ENCODE results near the gene ANKS3.

ANKS3 gene

DNA sequence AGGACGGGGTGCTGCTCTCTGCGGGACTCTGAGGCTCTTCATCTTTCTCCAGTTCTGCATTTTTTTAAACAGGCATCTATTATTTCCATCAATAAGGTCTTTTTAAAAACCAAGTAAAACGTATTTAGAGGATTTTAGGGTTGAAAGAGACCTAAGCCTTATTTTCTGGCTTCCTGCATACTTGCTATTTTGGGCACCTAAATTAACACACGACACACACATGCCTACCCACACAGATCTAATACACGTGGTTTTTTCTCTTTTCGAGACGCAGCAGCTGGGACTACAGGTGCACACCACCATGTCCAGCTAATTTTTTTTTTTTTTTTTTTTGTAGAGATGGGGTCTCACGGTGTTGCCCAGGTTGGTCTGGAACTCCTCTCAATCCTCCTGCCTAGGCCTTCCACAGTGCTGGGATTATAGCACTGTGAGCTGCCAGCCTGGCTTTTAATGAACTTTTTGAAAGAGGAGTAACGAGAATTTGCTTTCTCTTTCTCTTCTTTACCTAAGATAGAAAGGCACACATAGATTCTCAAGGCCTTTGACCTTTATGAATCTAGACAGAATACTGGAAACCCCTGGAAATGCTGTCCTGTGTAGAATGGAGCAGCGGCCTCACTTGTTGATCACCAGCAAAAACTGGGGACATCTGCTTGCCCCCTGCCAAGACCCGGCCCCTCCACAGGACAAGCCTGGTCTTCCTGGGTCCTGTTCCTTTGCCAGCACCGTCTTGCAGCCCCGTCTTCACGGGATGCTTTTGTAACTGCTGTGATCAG, 14.0 kb upstream of the ANKS3 start:
- H2BK120ac ChIP-seq (ENCODE audit: low read depth, low read length) = no peak overlapping the region
- no peak overlapping the region for H2BK15ac ChIP-seq (ENCODE audit: low read length)
- H2AK5ac ChIP-seq (ENCODE audit: low read depth, low read length) = peak overlapping the region; percentile 69
- H2BK12ac ChIP-seq (ENCODE audit: low read length) = no peak overlapping the region
- H4K91ac ChIP-seq (ENCODE audit: low read depth, low read length, poor library complexity) = no peak overlapping the region
- H3K36me3 ChIP-seq (replicated peaks in 1 of 2; ENCODE audit: control insufficient read depth in 2 of 2, insufficient read depth in 2 of 2, low read length in 2 of 2) = peaks cover 16 to 29% of the 10 kb centered on the region in 2 donors
- H4K8ac ChIP-seq (ENCODE audit: low read depth, low read length) = no peak overlapping the region
- H3K4ac ChIP-seq (ENCODE audit: low read length) = no peak overlapping the region
- peak overlapping the region; percentile 12 for H3K9ac ChIP-seq (ENCODE audit: low read depth, low read length, poor library complexity)
- H3K18ac ChIP-seq (ENCODE audit: low read length) = no peak overlapping the region
- peak overlapping the region; percentile 49 for H2BK5ac ChIP-seq (ENCODE audit: low read length)
- H3K14ac ChIP-seq (ENCODE audit: low read length) = no peak overlapping the region
- H3K27ac ChIP-seq (replicated peaks; ENCODE audit: low read length) = no peak overlapping the region
- H3K9me3 ChIP-seq (replicated peaks in 1 of 2; ENCODE audit: control insufficient read depth in 2 of 2, insufficient read depth in 1 of 2, low read depth in 1 of 2, low read length in 2 of 2) = no peaks in the 10 kb centered on the region
- H3K4me2 ChIP-seq (ENCODE audit: insufficient read depth, low read length, poor library complexity, severe bottlenecking) = no peak overlapping the region
- no CpG with 5 or more reads among the region's 14 CpGs for WGBS, 2 donors (ENCODE audit: extremely low coverage in 2 of 2, insufficient read length in 2 of 2, insufficient replicate concordance in 1 of 2)
- no peak for DNase-seq (ENCODE audit: low spot score)
- no peaks in the 10 kb centered on the region for H3K79me1 ChIP-seq (ENCODE audit: low read depth, low read length)
- no peaks in the 10 kb centered on the region for H3K27me3 ChIP-seq (ENCODE audit: control insufficient read depth in 3 of 3, insufficient read depth in 3 of 3, low read depth in 1 of 3, low read length in 3 of 3)
- no peak overlapping the region for H3K4me3 ChIP-seq (ENCODE audit: low read length in 2 of 2)
- H3K23ac ChIP-seq (ENCODE audit: low read depth, low read length, poor library complexity) = peak overlapping the region; percentile 30
- no peak overlapping the region for H2AFZ ChIP-seq (ENCODE audit: low read length)
- H3K4me1 ChIP-seq (ENCODE audit: control insufficient read depth in 2 of 2, insufficient read depth in 1 of 2, low read depth in 1 of 2, low read length in 2 of 2) = peaks cover 0 to 7% of the 10 kb centered on the region in 2 donors

DNA sequence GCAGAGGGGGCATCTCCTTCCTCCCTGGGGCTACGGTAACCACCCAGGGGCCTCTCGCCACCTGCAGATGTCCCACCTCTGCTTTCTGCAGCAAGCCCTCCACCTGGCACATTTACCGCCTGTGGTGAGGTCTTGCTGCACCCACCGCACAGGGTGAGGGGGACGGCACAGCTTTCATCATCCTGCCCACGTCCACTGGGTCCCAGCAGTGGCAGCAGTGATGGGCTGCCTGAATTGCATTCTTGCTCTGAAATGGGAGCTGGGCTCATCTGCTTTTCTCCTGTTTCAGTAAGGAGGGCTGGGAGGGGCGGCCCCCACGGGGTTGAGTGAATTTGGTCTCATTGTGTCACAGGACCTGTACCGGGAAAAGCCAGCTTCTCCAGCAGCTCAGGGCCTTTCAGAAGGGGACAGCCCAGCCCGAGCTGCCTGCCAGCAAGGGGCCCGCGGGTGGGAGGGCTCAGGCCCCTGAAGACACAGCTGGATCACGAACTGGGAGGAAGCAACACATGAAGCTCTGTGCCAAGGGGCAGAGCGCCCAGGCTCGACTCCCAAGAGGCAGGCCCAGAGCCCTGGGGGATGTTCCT, 13.0 kb upstream of the ANKS3 start:
- Histone ChIP-seq H4K8ac (ENCODE audit: low read depth, low read length) (no peak overlapping the region), H2BK15ac (ENCODE audit: low read length) (no peak overlapping the region), H3K4me3 (ENCODE audit: low read length in 2 of 2) (no peak overlapping the region), H3K4me2 (ENCODE audit: insufficient read depth, low read length, poor library complexity, severe bottlenecking) (no peak overlapping the region), H3K27me3 (ENCODE audit: control insufficient read depth in 3 of 3, insufficient read depth in 3 of 3, low read depth in 1 of 3, low read length in 3 of 3) (no peaks in the 10 kb centered on the region), H3K36me3 (replicated peaks in 1 of 2; ENCODE audit: control insufficient read depth in 2 of 2, insufficient read depth in 2 of 2, low read length in 2 of 2) (peaks cover 11 to 19% of the 10 kb centered on the region in 2 donors), H3K9me3 (replicated peaks in 1 of 2; ENCODE audit: control insufficient read depth in 2 of 2, insufficient read depth in 1 of 2, low read depth in 1 of 2, low read length in 2 of 2) (no peaks in the 10 kb centered on the region), H3K27ac (replicated peaks; ENCODE audit: low read length) (peak overlapping the region; percentile 22), H2AFZ (ENCODE audit: low read length) (no peak overlapping the region), H4K91ac (ENCODE audit: low read depth, low read length, poor library complexity) (no peak overlapping the region), H3K79me1 (ENCODE audit: low read depth, low read length) (no peaks in the 10 kb centered on the region), H2BK5ac (ENCODE audit: low read length) (no peak overlapping the region), H3K23ac (ENCODE audit: low read depth, low read length, poor library complexity) (peak overlapping the region; percentile 87), H3K18ac (ENCODE audit: low read length) (no peak overlapping the region), H3K4me1 (ENCODE audit: control insufficient read depth in 2 of 2, insufficient read depth in 1 of 2, low read depth in 1 of 2, low read length in 2 of 2) (peaks cover 0 to 7% of the 10 kb centered on the region in 2 donors), H2AK5ac (ENCODE audit: low read depth, low read length) (peak overlapping the region; percentile 78), H3K14ac (ENCODE audit: low read length) (no peak overlapping the region), H3K4ac (ENCODE audit: low read length) (no peak overlapping the region), H2BK120ac (ENCODE audit: low read depth, low read length) (no peak overlapping the region), H2BK12ac (ENCODE audit: low read length) (peak overlapping the region; percentile 19), H3K9ac (ENCODE audit: low read depth, low read length, poor library complexity) (peak overlapping the region; percentile 80)
- no peak for DNase-seq (ENCODE audit: low spot score)
- no CpG with 5 or more reads among the region's 15 CpGs for WGBS, 2 donors (ENCODE audit: extremely low coverage in 2 of 2, insufficient read length in 2 of 2, insufficient replicate concordance in 1 of 2)

DNA sequence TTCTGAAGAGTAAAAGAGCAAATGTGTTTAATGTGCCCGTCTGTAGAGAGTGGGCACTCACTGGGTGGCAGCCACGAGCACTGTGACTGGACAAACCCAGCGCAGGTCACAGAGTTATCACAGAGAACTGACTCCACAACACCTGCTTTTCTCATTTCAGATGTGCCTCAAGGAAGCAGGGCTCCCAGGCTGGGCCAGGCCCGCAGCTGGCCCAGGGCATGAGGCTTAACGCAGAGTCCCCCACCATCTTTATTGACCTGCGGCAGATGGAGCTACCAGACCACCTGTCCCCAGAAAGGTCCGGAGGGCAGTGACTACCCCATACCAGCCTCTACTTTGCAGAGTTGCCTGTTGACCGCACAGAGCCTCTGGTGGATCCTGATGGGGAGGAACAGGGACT, 12.1 kb upstream of the ANKS3 start:
- no peak for DNase-seq (ENCODE audit: low spot score)
- no CpG with 5 or more reads among the region's 8 CpGs for WGBS, 2 donors (ENCODE audit: extremely low coverage in 2 of 2, insufficient read length in 2 of 2, insufficient replicate concordance in 1 of 2)
- H4K8ac ChIP-seq (ENCODE audit: low read depth, low read length) = no peak overlapping the region

DNA sequence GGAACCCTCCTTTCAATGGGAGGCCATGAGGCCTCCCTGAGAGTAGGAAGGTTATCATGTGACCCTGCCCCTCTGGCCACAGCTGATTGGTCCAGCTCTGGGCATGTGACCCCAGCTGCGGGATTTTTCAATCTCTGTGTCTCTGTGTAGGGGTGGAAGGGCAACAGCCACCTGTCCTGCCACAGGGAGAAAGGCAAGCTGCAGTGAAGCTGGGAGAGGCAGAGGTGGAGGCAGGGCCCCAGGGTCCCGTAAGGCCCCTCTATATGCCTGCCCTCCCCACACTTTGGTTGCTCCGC, 11.2 kb upstream of the ANKS3 start:
- Histone ChIP-seq H2AFZ (ENCODE audit: low read length) (peak overlapping the region; percentile 11), H4K8ac (ENCODE audit: low read depth, low read length) (no peak overlapping the region), H3K4ac (ENCODE audit: low read length) (no peak overlapping the region), H3K14ac (ENCODE audit: low read length) (no peak overlapping the region), H2AK5ac (ENCODE audit: low read depth, low read length) (no peak overlapping the region), H2BK5ac (ENCODE audit: low read length) (no peak overlapping the region), H2BK12ac (ENCODE audit: low read length) (no peak overlapping the region), H3K4me3 (ENCODE audit: low read length in 2 of 2) (no peak overlapping the region), H3K27ac (replicated peaks; ENCODE audit: low read length) (no peak overlapping the region), H2BK120ac (ENCODE audit: low read depth, low read length) (no peak overlapping the region), H3K4me1 (ENCODE audit: control insufficient read depth in 2 of 2, insufficient read depth in 1 of 2, low read depth in 1 of 2, low read length in 2 of 2) (peaks cover 0 to 7% of the 10 kb centered on the region in 2 donors), H3K9ac (ENCODE audit: low read depth, low read length, poor library complexity) (no peak overlapping the region), H4K91ac (ENCODE audit: low read depth, low read length, poor library complexity) (no peak overlapping the region), H3K79me1 (ENCODE audit: low read depth, low read length) (no peaks in the 10 kb centered on the region), H3K36me3 (replicated peaks in 1 of 2; ENCODE audit: control insufficient read depth in 2 of 2, insufficient read depth in 2 of 2, low read length in 2 of 2) (peaks cover 3 to 4% of the 10 kb centered on the region in 2 donors), H3K27me3 (ENCODE audit: control insufficient read depth in 3 of 3, insufficient read depth in 3 of 3, low read depth in 1 of 3, low read length in 3 of 3) (no peaks in the 10 kb centered on the region), H2BK15ac (ENCODE audit: low read length) (no peak overlapping the region), H3K23ac (ENCODE audit: low read depth, low read length, poor library complexity) (no peak overlapping the region), H3K9me3 (replicated peaks in 1 of 2; ENCODE audit: control insufficient read depth in 2 of 2, insufficient read depth in 1 of 2, low read depth in 1 of 2, low read length in 2 of 2) (no peaks in the 10 kb centered on the region), H3K18ac (ENCODE audit: low read length) (no peak overlapping the region), H3K4me2 (ENCODE audit: insufficient read depth, low read length, poor library complexity, severe bottlenecking) (no peak overlapping the region)
- no CpG with 5 or more reads among the region's 3 CpGs for WGBS, 2 donors (ENCODE audit: extremely low coverage in 2 of 2, insufficient read length in 2 of 2, insufficient replicate concordance in 1 of 2)
- no peak for DNase-seq (ENCODE audit: low spot score)

More for the DNA sequence above, 12.1 kb upstream of the ANKS3 start:
- peaks cover 0 to 7% of the 10 kb centered on the region in 2 donors for H3K4me1 ChIP-seq (ENCODE audit: control insufficient read depth in 2 of 2, insufficient read depth in 1 of 2, low read depth in 1 of 2, low read length in 2 of 2)
- no peak overlapping the region for H3K14ac ChIP-seq (ENCODE audit: low read length)
- no peak overlapping the region for H2BK5ac ChIP-seq (ENCODE audit: low read length)
- no peak overlapping the region for H3K23ac ChIP-seq (ENCODE audit: low read depth, low read length, poor library complexity)
- no peak overlapping the region for H2AFZ ChIP-seq (ENCODE audit: low read length)
- H2BK120ac ChIP-seq (ENCODE audit: low read depth, low read length) = no peak overlapping the region
- H3K4me2 ChIP-seq (ENCODE audit: insufficient read depth, low read length, poor library complexity, severe bottlenecking) = no peak overlapping the region
- no peaks in the 10 kb centered on the region for H3K79me1 ChIP-seq (ENCODE audit: low read depth, low read length)
- H3K9ac ChIP-seq (ENCODE audit: low read depth, low read length, poor library complexity) = no peak overlapping the region
- no peaks in the 10 kb centered on the region for H3K9me3 ChIP-seq (replicated peaks in 1 of 2; ENCODE audit: control insufficient read depth in 2 of 2, insufficient read depth in 1 of 2, low read depth in 1 of 2, low read length in 2 of 2)
- H3K36me3 ChIP-seq (replicated peaks in 1 of 2; ENCODE audit: control insufficient read depth in 2 of 2, insufficient read depth in 2 of 2, low read length in 2 of 2) = peaks cover 7 to 11% of the 10 kb centered on the region in 2 donors
- H3K27me3 ChIP-seq (ENCODE audit: control insufficient read depth in 3 of 3, insufficient read depth in 3 of 3, low read depth in 1 of 3, low read length in 3 of 3) = no peaks in the 10 kb centered on the region
- no peak overlapping the region for H3K4me3 ChIP-seq (ENCODE audit: low read length in 2 of 2)
- H2AK5ac ChIP-seq (ENCODE audit: low read depth, low read length) = no peak overlapping the region
- no peak overlapping the region for H2BK15ac ChIP-seq (ENCODE audit: low read length)
- no peak overlapping the region for H3K18ac ChIP-seq (ENCODE audit: low read length)
- no peak overlapping the region for H3K27ac ChIP-seq (replicated peaks; ENCODE audit: low read length)
- no peak overlapping the region for H3K4ac ChIP-seq (ENCODE audit: low read length)
- H2BK12ac ChIP-seq (ENCODE audit: low read length) = no peak overlapping the region
- H4K91ac ChIP-seq (ENCODE audit: low read depth, low read length, poor library complexity) = no peak overlapping the region

All from neuronal stem cell (in vitro differentiated cells).